IPS-NIHi11 (cell line): ENCODE data around the gene TTYH2.
"Not testable (repeated sequence)": the region's sequence is repeated elsewhere in the genome, so short reads cannot be mapped to it uniquely, and the experiment has no call there.

Source experiments
- DNase-seq: peaks from one replicate; pipeline ENCODE4 v3.0.0; 2012; ENCODE audit warnings: mixed read lengths, low spot score

The TTYH2 gene

GRCh38 chr17:74267054-74267453 is 53.7 kb downstream of the TTYH2 start:
- not testable (repeated sequence) for DNase-seq

- no peak for DNase-seq
Measured at GRCh38 chr17:74267579-74267978, 54.2 kb downstream of the TTYH2 start.

- DNase-seq: no peak
Measured at GRCh38 chr17:74267987-74268499, 54.7 kb downstream of the TTYH2 start.

GRCh38 chr17:74268558-74268957 is 55.2 kb downstream of the TTYH2 start:
- no peak for DNase-seq

GRCh38 chr17:74270333-74270732 is 57.0 kb downstream of the TTYH2 start:
- DNase-seq: no peak

- DNase-seq: peak; percentile 30
Measured at GRCh38 chr17:74271281-74271680, 57.9 kb downstream of the TTYH2 start.

GRCh38 chr17:74271901-74272561 is 58.7 kb downstream of the TTYH2 start:
- peak; percentile 8 for DNase-seq

GRCh38 chr17:74272731-74273201 is 59.4 kb downstream of the TTYH2 start:
- DNase-seq: peak; percentile 46

- peak; percentile 73 for DNase-seq
Measured at GRCh38 chr17:74274060-74274708, 60.8 kb downstream of the TTYH2 start, which contains the start of gene DNAI2. Gene DNAI2, plus strand, starts transcription at chr17:74274234. Its CDS starts 7,584 bp downstream, at chr17:74281818.

GRCh38 chr17:74274709-74275340 is 61.5 kb downstream of the TTYH2 start:
- DNase-seq: peak; percentile 4

GRCh38 chr17:74276051-74276476 is 62.7 kb downstream of the TTYH2 start:
- DNase-seq: no peak

GRCh38 chr17:74276541-74277009 is 63.2 kb downstream of the TTYH2 start:
- DNase-seq: peak; percentile 5

- DNase-seq: no peak
Measured at GRCh38 chr17:74277935-74278334, 64.6 kb downstream of the TTYH2 start.

GRCh38 chr17:74279617-74280016 is 66.2 kb downstream of the TTYH2 start:
- not testable (repeated sequence) for DNase-seq

- DNase-seq: no peak
Measured at GRCh38 chr17:74280093-74280513, 66.7 kb downstream of the TTYH2 start.

GRCh38 chr17:74281799-74282198 is 68.4 kb downstream of the TTYH2 start:
- DNase-seq: no peak

GRCh38 chr17:74282274-74282586 is 68.9 kb downstream of the TTYH2 start:
- not testable (repeated sequence) for DNase-seq

- no peak for DNase-seq
Measured at GRCh38 chr17:74282587-74283370, 69.4 kb downstream of the TTYH2 start.

GRCh38 chr17:74283371-74283673 is 70.0 kb downstream of the TTYH2 start:
- DNase-seq: no peak

GRCh38 chr17:74287031-74287602 is 73.7 kb downstream of the TTYH2 start:
- DNase-seq: no peak

- no peak for DNase-seq
Measured at GRCh38 chr17:74288785-74289184, 75.4 kb downstream of the TTYH2 start.

- DNase-seq: no peak
Measured at GRCh38 chr17:74289688-74290087, 76.3 kb downstream of the TTYH2 start.
